HG03432 (cell line): ENCODE data around the gene ST6GALNAC3.

ENCODE experiments used
- ATAC-seq: cut with Tn5 transposase; IDR thresholded peaks from one replicate; pipeline ENCODE4 v1.9.1; 2021; ENCODE audit warnings: mild to moderate bottlenecking, moderate library complexity; ENCODE audit not compliant: unreplicated experiment

The ST6GALNAC3 gene

GRCh38 chr1:76562292-76562691 lies 487.7 kb downstream of the ST6GALNAC3 start:
- ATAC-seq = no peak

GRCh38 chr1:76568573-76569238 lies 494.2 kb downstream of the ST6GALNAC3 start:
- ATAC-seq = no peak

- ATAC-seq = no peak
These were observed 496.7 kb downstream of the ST6GALNAC3 start for GRCh38 chr1:76571248-76571647.

GRCh38 chr1:76572229-76572628 lies 497.7 kb downstream of the ST6GALNAC3 start:
- no peak for ATAC-seq

- ATAC-seq = no peak
These were observed 502.5 kb downstream of the ST6GALNAC3 start for GRCh38 chr1:76576876-76577524.

- no peak for ATAC-seq
These were observed 503.1 kb downstream of the ST6GALNAC3 start for GRCh38 chr1:76577525-76578185.

- ATAC-seq = no peak
These were observed 505.7 kb downstream of the ST6GALNAC3 start for GRCh38 chr1:76580206-76580605.

- ATAC-seq = no peak
These were observed 507.2 kb downstream of the ST6GALNAC3 start for GRCh38 chr1:76581712-76582111.

- ATAC-seq = no peak
These were observed 508.8 kb downstream of the ST6GALNAC3 start for GRCh38 chr1:76583235-76583868.

GRCh38 chr1:76583875-76584477 lies 509.4 kb downstream of the ST6GALNAC3 start:
- no peak for ATAC-seq

- no peak for ATAC-seq
These were observed 511.6 kb downstream of the ST6GALNAC3 start for GRCh38 chr1:76585980-76586674.

- ATAC-seq = no peak
These were observed 512.7 kb downstream of the ST6GALNAC3 start for GRCh38 chr1:76587212-76587611.

GRCh38 chr1:76591461-76591860 lies 516.9 kb downstream of the ST6GALNAC3 start:
- ATAC-seq = no peak

- no peak for ATAC-seq
These were observed 517.4 kb downstream of the ST6GALNAC3 start for GRCh38 chr1:76591963-76592362.

- ATAC-seq = no peak
These were observed 518.6 kb downstream of the ST6GALNAC3 start for GRCh38 chr1:76593141-76593540.

- ATAC-seq = no peak
These were observed 519.1 kb downstream of the ST6GALNAC3 start for GRCh38 chr1:76593618-76594017.

- ATAC-seq = no peak
These were observed 520.5 kb downstream of the ST6GALNAC3 start for GRCh38 chr1:76595024-76595423.

- no peak for ATAC-seq
These were observed 526.9 kb downstream of the ST6GALNAC3 start for GRCh38 chr1:76601465-76601864.

GRCh38 chr1:76607717-76608116 lies 533.2 kb downstream of the ST6GALNAC3 start:
- ATAC-seq = no peak

- no peak for ATAC-seq
These were observed 537.4 kb downstream of the ST6GALNAC3 start for GRCh38 chr1:76611770-76612445.
